ENCODE data around the gene RAB23. TPM values are rescaled to one million over a fixed set of nuclear protein-coding genes. Genes with fewer than 3 reads are reported as not detected.
"Not testable (repeated sequence)": the region's sequence is repeated elsewhere in the genome, so short reads cannot be mapped to it uniquely, and the experiment has no call there.

Gene RAB23
- polyA plus RNA-seq, 1 donor, result 11.2 TPM

- not testable (repeated sequence) for DNase-seq (ENCODE audit: low read depth)
Observed at GRCh38 chr6:57243526-57243925, 21.4 kb upstream of the RAB23 start.

DNA sequence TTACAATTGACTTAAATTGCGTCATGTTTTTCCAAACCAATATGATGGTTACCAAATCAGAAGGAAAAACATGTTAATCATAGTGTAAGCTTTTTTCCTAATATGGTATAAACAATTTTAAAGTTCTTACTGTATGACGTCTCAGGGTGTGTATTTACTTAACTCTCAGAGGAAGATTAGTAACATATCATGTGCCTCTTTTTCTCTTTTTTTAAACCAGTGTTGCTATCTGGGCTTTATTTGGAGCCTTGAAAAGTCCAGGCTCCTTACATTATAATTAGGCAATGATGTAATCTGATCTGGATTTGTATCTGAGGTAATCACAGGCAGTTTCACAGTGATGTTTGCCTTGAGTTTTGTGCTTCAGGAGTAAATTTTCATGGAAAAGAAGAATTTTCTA, 20.4 kb upstream of the RAB23 start:
- no peak for DNase-seq (ENCODE audit: low read depth)

GRCh38 chr6:57226221-57226620, 4.1 kb upstream of the RAB23 start:
- no peak for DNase-seq (ENCODE audit: low read depth)

DNA sequence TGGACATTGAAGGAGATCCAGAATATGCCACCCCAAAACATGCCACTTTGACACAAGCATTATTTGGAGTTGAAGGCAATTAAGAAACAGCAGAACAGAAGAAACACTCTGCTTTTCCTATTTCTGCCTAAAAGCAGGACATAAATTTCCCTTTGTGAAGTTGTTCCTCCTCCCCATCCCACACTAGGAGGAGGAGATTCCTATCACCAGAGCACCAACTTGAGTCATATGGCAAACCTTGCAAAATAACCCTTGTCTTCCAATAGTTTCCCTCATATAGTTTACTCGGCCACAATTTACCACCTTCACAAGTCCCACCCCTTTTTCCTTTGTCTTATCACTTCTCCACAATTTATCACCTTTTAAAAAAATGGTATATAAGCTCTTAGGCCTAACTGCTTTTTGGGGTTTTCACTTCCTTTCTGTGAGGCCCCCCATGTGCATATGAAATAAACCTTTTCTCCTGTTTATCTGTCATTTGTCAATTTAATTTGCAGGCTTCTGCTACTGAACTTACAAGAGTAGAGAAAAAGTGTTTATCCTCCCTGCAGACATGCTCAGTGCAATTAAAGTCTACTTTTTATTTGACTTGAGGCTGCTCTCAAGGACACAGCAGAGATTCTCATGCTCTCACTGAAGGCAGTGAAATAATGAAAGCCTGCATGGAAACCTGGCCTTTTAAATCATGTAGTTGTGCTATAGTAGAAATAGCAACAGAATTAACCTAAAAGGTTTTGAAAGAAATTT, 2.8 kb upstream of the RAB23 start:
- DNase-seq (ENCODE audit: low read depth), result no peak

DNA sequence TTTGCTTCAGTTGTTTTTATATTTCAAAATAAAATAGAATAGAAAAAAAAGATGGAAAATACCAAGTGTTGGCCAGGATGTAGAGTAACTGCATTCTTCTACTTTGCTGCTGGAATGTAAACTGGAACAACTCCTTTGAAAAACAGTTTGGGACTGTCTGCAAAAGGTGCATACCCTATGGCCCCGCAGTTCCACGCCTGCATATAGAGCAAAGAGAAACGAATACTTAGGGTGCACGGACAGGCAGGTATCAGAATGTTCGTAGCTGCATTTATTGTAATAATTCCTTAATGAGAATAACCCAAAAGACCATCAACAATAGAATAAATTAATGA, 603 bp upstream of the RAB23 start:
- no peak for DNase-seq (ENCODE audit: low read depth)

DNA sequence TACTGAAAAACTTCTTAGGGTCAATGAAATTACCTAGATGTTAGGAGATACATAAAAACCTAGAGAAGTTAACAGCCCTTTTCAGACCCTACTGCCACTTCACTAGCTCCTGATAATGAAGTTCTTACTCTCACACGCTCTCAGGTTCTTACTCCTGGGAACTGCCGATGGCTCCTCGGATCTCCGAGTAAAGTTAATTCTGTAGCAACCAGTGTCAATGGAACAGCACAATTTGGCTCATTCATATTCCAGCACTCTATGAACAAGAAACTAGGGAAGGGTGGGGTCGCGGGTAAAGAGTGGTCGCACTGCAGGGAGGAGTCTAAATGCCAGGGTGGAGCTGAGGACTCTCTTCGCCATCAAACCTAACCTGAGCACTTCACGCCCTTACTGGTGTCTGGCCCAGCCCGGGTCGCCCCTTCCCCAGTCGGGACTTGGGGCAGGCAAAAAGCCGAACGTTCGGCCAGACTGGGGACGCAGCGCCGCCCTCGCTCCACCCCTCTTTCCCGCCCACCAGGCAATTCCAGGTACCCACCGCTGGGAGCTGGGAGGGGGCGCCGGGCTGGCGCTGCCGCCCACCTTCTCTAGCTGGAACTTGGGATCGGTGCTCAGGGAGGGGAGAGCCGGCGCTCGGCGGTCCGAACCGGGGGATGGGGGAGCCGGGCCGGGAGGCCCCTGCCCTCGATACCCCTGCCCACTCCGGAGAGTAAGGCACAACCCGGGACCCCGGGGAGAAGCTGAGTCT, 744 bp downstream of the RAB23 start:
- DNase-seq (ENCODE audit: low read depth), result no peak

DNA sequence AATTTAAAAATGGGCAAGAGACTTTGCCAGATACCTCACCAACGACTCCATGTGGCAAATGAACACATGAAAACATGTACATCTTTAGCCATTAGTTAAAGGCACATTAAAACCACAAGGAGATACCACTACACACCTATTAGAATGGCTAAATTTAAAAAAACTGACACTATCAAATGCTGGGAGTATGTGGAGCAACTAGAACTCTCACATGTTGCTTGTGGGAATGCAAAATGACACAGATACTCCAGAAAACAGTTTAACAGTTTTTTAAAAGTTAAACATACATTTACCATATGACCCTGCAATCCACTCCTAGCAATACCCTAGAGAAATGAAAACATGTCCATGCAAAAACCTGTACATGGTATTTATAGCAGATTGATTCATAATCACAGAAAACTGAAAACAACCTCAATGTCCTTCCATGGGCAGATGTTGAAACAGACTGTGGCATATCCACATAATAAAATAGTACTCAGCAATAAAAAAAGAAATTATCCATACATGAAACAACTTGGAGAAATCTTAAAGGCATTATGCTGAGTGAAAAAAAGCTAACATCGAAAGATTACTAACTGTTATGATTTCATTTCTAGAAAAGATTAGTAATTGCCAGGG, 1.9 kb downstream of the RAB23 start:
- no peak for DNase-seq (ENCODE audit: low read depth)

DNA sequence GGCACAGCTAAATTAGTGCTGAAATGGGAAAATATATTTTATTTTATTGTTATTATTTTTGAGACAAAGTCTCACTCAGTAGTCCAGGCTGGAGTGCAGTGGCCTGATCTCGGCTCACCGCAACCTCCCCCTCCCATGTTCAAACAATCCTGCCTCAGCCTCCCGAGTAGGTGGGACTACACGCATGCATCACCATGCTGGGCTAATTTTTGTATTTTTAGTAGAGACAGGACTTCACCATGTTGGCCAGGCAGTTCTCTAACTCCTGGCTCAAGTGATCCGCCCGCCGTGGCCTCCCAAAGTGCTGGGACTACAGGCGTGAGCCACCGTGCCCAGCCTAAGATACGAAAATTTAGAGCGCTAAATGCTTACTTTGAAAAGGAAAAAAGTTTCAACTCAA, 4.8 kb downstream of the RAB23 start:
- DNase-seq (ENCODE audit: low read depth), result no peak

DNA sequence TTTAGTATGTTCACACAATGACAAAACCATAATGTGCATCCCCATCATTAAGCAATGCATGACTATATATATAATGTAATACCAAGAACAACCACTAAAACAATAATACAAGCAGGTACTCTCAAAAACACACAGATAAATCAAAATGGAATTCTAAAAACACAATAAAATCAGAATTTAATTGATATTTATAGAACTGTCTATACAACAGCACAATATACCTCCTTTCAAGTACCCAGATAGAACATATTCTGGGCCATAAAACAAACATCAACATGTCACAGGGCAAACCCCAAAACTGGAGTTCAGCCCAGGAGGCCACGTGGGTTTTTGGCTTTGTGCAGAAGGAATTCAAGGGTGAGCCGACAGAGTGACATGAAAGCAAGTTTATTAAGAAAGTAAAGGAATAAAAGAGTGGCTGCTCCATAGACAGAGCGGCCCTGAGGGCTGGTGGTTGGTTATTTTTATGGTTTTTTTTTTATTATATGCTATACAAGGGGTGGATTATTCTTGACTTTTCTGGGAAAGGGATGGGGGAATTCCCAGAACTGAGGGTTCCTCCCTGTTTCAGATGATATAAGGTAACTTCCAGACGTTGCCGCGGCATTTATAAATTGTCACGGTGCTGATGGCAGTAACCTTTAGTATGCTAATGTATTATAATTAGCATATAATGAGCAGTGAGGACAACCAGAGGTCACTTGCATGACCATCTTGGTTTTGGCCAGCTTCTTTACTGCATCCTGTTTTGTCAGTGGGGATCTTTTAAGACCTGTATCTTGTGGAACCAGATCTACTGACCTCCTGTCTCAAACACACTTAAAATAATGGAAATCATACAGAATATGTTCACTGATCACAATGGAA, 5.6 kb downstream of the RAB23 start:
- no peak for DNase-seq (ENCODE audit: low read depth)

DNA sequence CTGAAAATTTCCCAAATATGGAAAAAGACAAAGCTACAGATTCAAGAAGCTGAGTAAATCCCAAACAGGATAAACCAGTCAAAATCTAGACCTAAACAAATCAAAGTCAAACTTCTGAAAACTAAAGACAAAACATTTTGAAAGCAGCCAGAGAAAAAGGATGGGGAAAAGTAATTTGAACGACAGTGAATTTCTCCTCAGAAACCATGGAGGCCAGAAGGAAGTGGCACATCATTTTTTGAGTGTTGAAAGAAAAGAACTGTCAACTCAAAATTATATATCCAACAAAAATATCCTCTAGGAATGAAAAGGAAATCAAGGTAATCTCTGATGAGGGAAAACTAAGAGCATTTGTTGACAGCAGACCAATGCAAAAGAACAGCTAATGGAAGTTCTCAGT, 6.8 kb downstream of the RAB23 start:
- DNase-seq (ENCODE audit: low read depth), result no peak

DNA sequence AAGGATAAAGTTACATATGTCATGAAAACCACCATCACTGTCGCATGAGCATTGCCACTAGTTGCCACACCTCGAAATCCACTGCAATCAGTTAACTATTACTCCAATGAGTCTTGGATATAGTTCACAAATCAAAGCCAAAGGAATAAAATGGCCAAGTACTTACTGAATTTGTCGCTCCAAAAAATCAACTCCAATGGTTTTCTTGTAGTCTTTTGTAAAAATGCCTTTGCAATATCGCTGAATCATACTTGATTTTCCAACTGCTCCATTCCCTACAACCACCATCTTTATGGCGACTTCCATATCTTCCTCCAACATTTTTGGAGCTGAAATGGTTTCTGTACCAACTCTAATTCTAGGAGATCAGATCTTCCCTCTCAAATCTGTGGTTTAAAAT, 12.0 kb downstream of the RAB23 start:
- DNase-seq (ENCODE audit: low read depth), result no peak

GRCh38 chr6:57209030-57209429, 13.1 kb downstream of the RAB23 start:
- DNase-seq (ENCODE audit: low read depth), result no peak

DNA sequence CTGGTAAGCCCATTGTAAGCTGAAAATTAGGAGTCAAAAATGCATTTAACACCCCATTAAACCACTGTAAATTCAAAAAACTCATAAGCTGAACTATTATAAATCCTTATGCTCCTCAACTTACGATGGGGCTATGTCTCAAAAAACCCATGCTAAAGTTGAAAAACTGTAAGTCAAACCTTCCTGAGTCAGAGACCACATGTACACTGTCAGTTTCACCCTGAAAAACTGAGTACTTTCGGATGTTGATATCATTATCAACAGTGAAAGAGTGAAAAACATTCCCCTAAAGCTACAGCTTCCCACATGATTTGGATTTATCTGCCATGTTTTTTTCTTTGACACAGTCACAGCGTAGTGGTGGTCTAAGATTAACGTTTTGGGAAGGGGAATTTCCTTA, 14.2 kb downstream of the RAB23 start:
- DNase-seq (ENCODE audit: low read depth), result no peak

DNA sequence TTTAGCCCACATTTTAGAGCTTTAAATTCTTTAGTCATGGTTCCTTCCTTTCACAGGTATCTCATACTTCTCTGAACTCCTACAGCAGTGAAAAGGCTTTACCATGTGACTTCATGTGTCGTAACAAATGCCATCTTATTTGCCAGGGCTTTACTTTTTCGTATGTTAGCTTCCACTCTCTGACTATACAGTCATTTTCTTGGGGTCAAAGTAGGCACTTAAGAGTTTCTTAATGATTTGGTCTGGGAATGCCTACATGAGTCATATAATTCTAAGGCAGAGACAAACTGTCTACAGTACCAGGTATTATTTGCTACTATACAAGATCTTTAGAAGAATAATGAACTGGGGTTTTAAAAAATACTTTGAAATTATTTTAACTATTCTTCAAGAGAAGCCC, 15.0 kb downstream of the RAB23 start:
- no peak for DNase-seq (ENCODE audit: low read depth)

DNA sequence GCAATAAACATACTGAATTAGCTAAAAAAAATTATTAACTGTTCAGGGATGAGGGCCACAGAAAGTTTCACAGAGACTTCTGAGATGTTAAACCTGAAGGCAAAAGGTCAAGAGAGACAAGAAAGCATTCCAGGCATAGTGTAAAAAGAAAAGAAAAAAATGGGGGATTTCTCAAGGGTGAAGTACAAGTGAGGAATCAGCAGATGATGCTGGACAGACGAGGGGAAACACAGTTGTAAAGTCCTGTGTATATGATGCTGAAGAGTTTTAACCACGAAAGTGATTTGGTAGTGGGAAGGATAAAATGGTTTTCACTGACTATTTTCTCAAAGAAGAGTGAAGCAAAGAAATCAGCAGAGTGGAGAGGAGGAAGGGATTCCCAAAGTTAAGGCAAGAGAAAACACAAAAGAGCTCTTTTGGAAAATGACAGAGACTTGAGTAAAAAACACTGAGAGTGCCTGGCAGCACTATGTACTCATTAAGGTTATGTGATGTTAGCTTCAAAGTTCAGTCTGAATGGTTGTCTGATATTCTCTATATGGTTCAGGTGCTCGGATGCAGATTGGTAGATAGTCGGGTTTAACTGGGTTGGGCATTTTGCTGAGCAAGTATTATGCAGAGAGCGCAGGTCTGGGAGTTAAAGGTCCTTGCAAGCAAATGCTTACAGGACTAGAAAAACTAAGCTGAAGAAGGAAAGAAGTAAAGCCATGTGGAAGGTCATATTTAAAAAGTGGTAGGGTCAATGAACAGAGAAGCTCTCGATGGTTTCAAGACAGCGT, 16.4 kb downstream of the RAB23 start:
- no peak for DNase-seq (ENCODE audit: low read depth)

DNA sequence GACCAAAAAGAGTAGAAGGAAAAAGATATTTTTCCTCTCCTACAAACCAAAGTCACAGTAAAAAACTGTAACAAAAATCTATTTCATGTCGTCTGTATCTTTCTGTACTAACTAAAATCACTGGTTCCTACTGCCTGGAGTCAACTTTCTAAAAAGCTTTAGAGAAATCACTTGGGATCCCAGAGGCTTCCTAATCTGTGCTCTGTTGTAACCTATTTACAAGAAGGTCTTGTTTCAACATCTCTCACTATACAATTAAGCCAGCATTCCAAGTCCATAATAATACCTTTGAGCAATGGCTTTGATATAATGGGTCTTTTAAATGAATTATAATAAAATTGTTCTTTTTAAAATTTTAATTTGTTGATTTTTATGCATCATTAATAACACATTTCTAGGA, 20.4 kb downstream of the RAB23 start:
- no peak for DNase-seq (ENCODE audit: low read depth)

GRCh38 chr6:57198926-57199636, 23.0 kb downstream of the RAB23 start:
- DNase-seq (ENCODE audit: low read depth), result no peak

GRCh38 chr6:57195457-57195856, 26.6 kb downstream of the RAB23 start:
- no peak for DNase-seq (ENCODE audit: low read depth)

DNA sequence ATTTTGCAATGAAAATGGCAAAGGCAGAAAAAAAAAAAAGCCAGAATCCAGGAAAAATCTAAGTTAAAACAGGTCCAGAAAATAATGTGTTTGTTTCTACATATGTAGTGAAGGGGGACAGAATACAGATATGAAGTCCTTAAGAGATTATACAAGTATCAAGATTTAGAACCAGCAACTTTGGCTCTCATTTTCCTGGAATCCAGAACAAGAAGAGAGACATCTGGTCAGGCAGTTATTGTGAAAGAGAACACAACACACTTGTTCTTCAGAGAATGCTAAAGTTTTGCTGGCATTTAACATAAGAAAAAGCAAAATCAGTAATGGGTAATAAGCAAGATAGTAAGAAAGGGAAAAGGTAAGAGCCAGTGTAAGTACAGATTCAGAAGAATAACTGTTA, 28.9 kb downstream of the RAB23 start:
- DNase-seq (ENCODE audit: low read depth), result no peak

GRCh38 chr6:57190140-57190539, 32.0 kb downstream of the RAB23 start:
- DNase-seq (ENCODE audit: low read depth), result no peak

GRCh38 chr6:57183336-57183735, 38.8 kb downstream of the RAB23 start:
- DNase-seq (ENCODE audit: low read depth), result no peak
